Keratinocyte (primary cell): Measurements from ENCODE around the gene SYCP1.

ENCODE experiments used
- CTCF ChIP-seq, 3 experiments: IDR thresholded peaks in 1 of 3; conservative IDR thresholded peaks in 1 of 3; optimal IDR thresholded peaks in 1 of 3; 2 replicates in 2 of 3; 3 replicates in 1 of 3; pipeline versions ENCODE3 to v1.5.1; 2011; ENCODE audit warnings: low read length in 3 of 3, mild to moderate bottlenecking in 3 of 3, moderate library complexity in 2 of 3, control low read depth in 1 of 3, inconsistent platforms in 1 of 3; ENCODE audit not compliant: insufficient read depth in 2 of 3; ENCODE audit errors: extremely low read depth in 1 of 3
- EZH2 ChIP-seq: IDR thresholded peaks from one replicate; pipeline ENCODE4 v1.6.1; 2012; ENCODE audit warnings: inconsistent platforms, mild to moderate bottlenecking, low read length, moderate library complexity

GRCh38 chr1:115035652-115036051 is 181.0 kb downstream of the SYCP1 start:
- TF ChIP-seq CTCF (optimal IDR thresholded peaks at IDR 0.05 in 1 of 3, IDR thresholded peaks at IDR 0.05 in 1 of 3, conservative IDR thresholded peaks at IDR 0.05 in 1 of 3; ENCODE audit: extremely low read depth in 1 of 3, insufficient read depth in 2 of 3, low read length in 3 of 3) (no peak), EZH2 (no peak)
